ENCODE measurements around the gene RNF103. TPM values are rescaled to one million over a fixed set of nuclear protein-coding genes. Genes with fewer than 3 reads are reported as not detected.

The RNF103 gene
- total RNA-seq, 1 experiment from 2014 or later: 16.1 TPM

GRCh38 chr2:86562922-86563649 lies 60.6 kb downstream of the RNF103 start, which contains the start of gene CHMP3:
Gene CHMP3 (minus strand): TSS chr2:86563443. CDS start chr2:86563348, 95 bp downstream.
- no peaks in the 10 kb centered on the region for H3K9me2 ChIP-seq (ENCODE audit: insufficient read depth)
- H3K79me2 ChIP-seq (ENCODE audit: insufficient read depth, low read length): peaks cover 44% of the 10 kb centered on the region
- no peaks in the 10 kb centered on the region for H4K20me1 ChIP-seq (ENCODE audit: insufficient read depth)
- peak; percentile 92 for DNase-seq (ENCODE audit: low read depth, low spot score)
- peak within 1 kb of the TSS; percentile 88 for H3K9ac ChIP-seq (ENCODE audit: low read length)
- BruUV-seq (replicated peaks): TSS peak; percentile 65
- CTCF ChIA-PET: no interaction called here
- H3K36me3 ChIP-seq (ENCODE audit: control insufficient read depth in 1 of 2, insufficient read depth in 2 of 2, low read length in 2 of 2): no peaks in the 10 kb centered on the region; a peak in 1 of 4 replicates
- peak within 1 kb of the TSS; percentile 58 to 74 for H3K4me3 ChIP-seq (replicated peaks in 1 of 2; ENCODE audit: low read depth in 1 of 2, low read length in 2 of 2)
- H3K27me3 ChIP-seq (ENCODE audit: insufficient read depth, low read length): no peaks in the 10 kb centered on the region
- no peak within 1 kb of the TSS for H2AFZ ChIP-seq (ENCODE audit: low read depth, low read length, poor library complexity, severe bottlenecking)
- H3K4me1 ChIP-seq (ENCODE audit: control insufficient read depth in 1 of 2, insufficient read depth in 2 of 2, low read length in 2 of 2): peaks cover 0 to 16% of the 10 kb centered on the region in 2 experiments; a peak in 2 of 4 replicates
- RAD21 ChIA-PET (ENCODE audit: low non-redundant PET in 1 of 2, low total read pairs in 2 of 2, uncharacterized antibody in 2 of 2, unreplicated experiment in 2 of 2): no interaction called here
- H3K4me2 ChIP-seq (ENCODE audit: low read length): peak within 1 kb of the TSS; percentile 84
- POLR2A ChIA-PET: interaction anchor here (1.0 kb wide), 1 partner anchor 164 kb away, joined by 3 read pairs; no protein-coding TSS in a partner anchor
- peak within 1 kb of the TSS; percentile 77 for H3K27ac ChIP-seq (ENCODE audit: low read depth, low read length)
- peak; percentile 94 for ATAC-seq
- intact Hi-C loops (cut with micrococcal nuclease): loop anchor here (5.0 kb wide), 1 partner anchor 121 kb away; the partner anchor contains the start of gene KDM3A
- H3K9me3 ChIP-seq (ENCODE audit: control insufficient read depth in 1 of 2, insufficient read depth in 1 of 2, low read depth in 1 of 2, low read length in 2 of 2): no peaks in the 10 kb centered on the region
- TF ChIP-seq FOSL1 (IDR thresholded peaks at IDR 0.05; ENCODE audit: low read depth): no peak
- TF ChIP-seq CEBPB (IDR thresholded peaks at IDR 0.05; ENCODE audit: low read depth): no peak
- no peak for TF ChIP-seq RAD21 (IDR thresholded peaks at IDR 0.05; ENCODE audit: low read depth)
- TF ChIP-seq POLR2AphosphoS5 (IDR thresholded peaks at IDR 0.05; ENCODE audit: low read depth, low read length): peak; percentile 79
- TF ChIP-seq MAX (IDR thresholded peaks at IDR 0.05): peak; percentile 96
- TF ChIP-seq POLR2A (IDR thresholded peaks at IDR 0.05; ENCODE audit: borderline replicate concordance, extremely low read depth, insufficient read depth, insufficient read length): peak; percentile 69
- TF ChIP-seq EZH2 (IDR thresholded peaks at IDR 0.05): no peak
- TF ChIP-seq ZFX (IDR thresholded peaks at IDR 0.05): no peak
- TF ChIP-seq JUND (IDR thresholded peaks at IDR 0.05): peak; percentile 58
- TF ChIP-seq REST (IDR thresholded peaks at IDR 0.05; ENCODE audit: low read depth): no peak
- TF ChIP-seq CBX3 (IDR thresholded peaks at IDR 0.05; ENCODE audit: low read depth): peak; percentile 75; the same call in 1 of the 2 replicates
- peak; percentile 42 for TF ChIP-seq TCF7L2 (IDR thresholded peaks at IDR 0.05; ENCODE audit: borderline replicate concordance, extremely low read depth, insufficient read depth, insufficient read length)
- TF ChIP-seq EGR1 (IDR thresholded peaks at IDR 0.05; ENCODE audit: low read depth): peak; percentile 35; the same call in 1 of the 2 replicates
- TF ChIP-seq CTCF (IDR thresholded peaks at IDR 0.05 in 2 of 3, conservative IDR thresholded peaks at IDR 0.05 in 1 of 3; ENCODE audit: borderline replicate concordance in 1 of 3, insufficient read depth in 1 of 3, low read depth in 2 of 3, low read length in 2 of 3): no peak
- peak; percentile 52; the same call in 1 of the 2 replicates for TF ChIP-seq SP1 (IDR thresholded peaks at IDR 0.05; ENCODE audit: low read depth)
- peak; percentile 76 for TF ChIP-seq SIN3A (IDR thresholded peaks at IDR 0.05; ENCODE audit: low read depth)
- no peak for TF ChIP-seq ZBTB33 (IDR thresholded peaks at IDR 0.05; ENCODE audit: extremely low read depth, insufficient replicate concordance, low read length)
- no peak for TF ChIP-seq SRF (IDR thresholded peaks at IDR 0.05; ENCODE audit: low read depth)
- TF ChIP-seq EZH2phosphoT487 (IDR thresholded peaks at IDR 0.05; ENCODE audit: borderline replicate concordance): no peak
- no peak for TF ChIP-seq ZNF274 (IDR thresholded peaks at IDR 0.05; ENCODE audit: low read depth, low read length)
